Keratinocyte (primary cell): Measurements from ENCODE around the gene XRN2. TPM values are rescaled to one million over a fixed set of nuclear protein-coding genes. Genes with fewer than 3 reads are reported as not detected.
"Not testable (repeated sequence)": the region's sequence is repeated elsewhere in the genome, so short reads cannot be mapped to it uniquely, and the experiment has no call there.

Experiments
- DNase-seq: peaks from one replicate; pipeline ENCODE4 v3.0.0-alpha.2; 2011; ENCODE audit warnings: low read depth, missing footprints, low spot score
- FAIRE-seq: peaks from 2 replicates; lab custom pipeline; 2011; peaks lifted over from hg19 to GRCh38; lab: Jason Lieb, UNC
- H2AFZ ChIP-seq: 2 replicates; pipeline ENCODE4 v1.6.0; 2012; ENCODE audit warnings: low read length, control low read depth, inconsistent platforms; ENCODE audit not compliant: control insufficient read depth
- H3K27ac ChIP-seq: 2 replicates; pipeline ENCODE4 v1.5.1; 2011; ENCODE audit warnings: low read length; ENCODE audit not compliant: control insufficient read depth, insufficient read depth
- H3K27me3 ChIP-seq: 3 replicates; pipeline ENCODE4 v1.6.0; 2011; ENCODE audit warnings: low read length; ENCODE audit not compliant: control insufficient read depth, insufficient read depth; ENCODE audit errors: extremely low read depth
- H3K36me3 ChIP-seq, 2 experiments: 2 replicates in 1 of 2; 3 replicates in 1 of 2; pipeline ENCODE4 v1.5.1; 2011; ENCODE audit warnings: low read length in 2 of 2, mild to moderate bottlenecking in 1 of 2; ENCODE audit not compliant: control insufficient read depth in 2 of 2, insufficient read depth in 2 of 2; ENCODE audit errors: extremely low read depth in 1 of 2
- H3K4me1 ChIP-seq: 3 replicates; pipeline ENCODE4 v1.5.1; 2011; ENCODE audit warnings: low read length; ENCODE audit not compliant: control insufficient read depth, insufficient read depth; ENCODE audit errors: extremely low read depth
- H3K4me2 ChIP-seq: 3 replicates; pipeline ENCODE4 v1.6.0; 2011; ENCODE audit warnings: low read depth, low read length; ENCODE audit not compliant: control insufficient read depth, insufficient read depth; ENCODE audit errors: extremely low read depth
- H3K4me3 ChIP-seq, 3 experiments: fragments of 200-600 bp in 1 of 3; sonication (generic) in 1 of 3; 2 replicates in 2 of 3; 3 replicates in 1 of 3; pipeline ENCODE4 v1.5.1; 2011 to 2016; ENCODE audit warnings: low read length in 3 of 3, mild to moderate bottlenecking in 3 of 3, control low read depth in 2 of 3, inconsistent platforms in 1 of 3, low read depth in 1 of 3, mixed read lengths in 1 of 3, mixed run types in 1 of 3, moderate library complexity in 1 of 3; ENCODE audit not compliant: control insufficient read depth in 2 of 3, insufficient read depth in 2 of 3; ENCODE audit errors: extremely low read depth in 1 of 3
- H3K79me2 ChIP-seq: 2 replicates; pipeline ENCODE4 v1.6.0; 2012; ENCODE audit warnings: low read length; ENCODE audit not compliant: control insufficient read depth, insufficient read depth
- H3K9ac ChIP-seq: 3 replicates; pipeline ENCODE4 v1.6.0; 2011; ENCODE audit warnings: low read length; ENCODE audit not compliant: control insufficient read depth, insufficient read depth; ENCODE audit errors: extremely low read depth
- H3K9me1 ChIP-seq: 3 replicates; pipeline ENCODE4 v1.6.0; 2011; ENCODE audit warnings: low read length; ENCODE audit not compliant: control insufficient read depth, insufficient read depth; ENCODE audit errors: extremely low read depth
- H3K9me3 ChIP-seq: 2 replicates; pipeline ENCODE4 v1.5.1; 2012; ENCODE audit warnings: low read depth, low read length; ENCODE audit not compliant: control insufficient read depth
- H4K20me1 ChIP-seq: 3 replicates; pipeline ENCODE4 v1.6.0; 2011; ENCODE audit warnings: low read length; ENCODE audit not compliant: control insufficient read depth, insufficient read depth; ENCODE audit errors: extremely low read depth
- EZH2 ChIP-seq: IDR thresholded peaks from one replicate; pipeline ENCODE4 v1.6.1; 2012; ENCODE audit warnings: inconsistent platforms, mild to moderate bottlenecking, low read length, moderate library complexity
- dilution Hi-C: fragments of 300-500 bp; cut with MboI; formaldehyde crosslinking; loops from one replicate; pipeline ENCODE4 v1.7.0; 2020; ENCODE audit warnings: low sequenced_read_pairs; ENCODE audit not compliant: extremely low pct_ligation_motif_present
- polyA plus RNA-seq, 5 experiments: library from polyadenylated mRNA; depleted of rRNA in 3 of 5; stranded (reverse) in 3 of 5; stranded (forward) in 1 of 5; unstranded in 1 of 5; fragments of >200 nt; gene quantifications; 1 replicate in 1 of 5; 2 replicates in 3 of 5; 3 replicates in 1 of 5; pipeline versions ENCODE4 v1.2.1 to v1.2.3, GENCODE V29; 2011 to 2012; ENCODE audit warnings: missing spikeins in 2 of 5, low read depth in 1 of 5, low replicate concordance in 1 of 5
- TF ChIP-seq, protein P1 (sequence below), 3 experiments: IDR thresholded peaks in 1 of 3; conservative IDR thresholded peaks in 1 of 3; optimal IDR thresholded peaks in 1 of 3; 2 replicates in 2 of 3; 3 replicates in 1 of 3; pipeline versions ENCODE3 to v1.5.1; 2011; ENCODE audit warnings: low read length in 3 of 3, mild to moderate bottlenecking in 3 of 3, moderate library complexity in 2 of 3, control low read depth in 1 of 3, inconsistent platforms in 1 of 3; ENCODE audit not compliant: insufficient read depth in 2 of 3; ENCODE audit errors: extremely low read depth in 1 of 3

XRN2 gene
- polyA plus RNA-seq, 1 donor (not counting 4 experiments of a cell fraction or from before 2014, with no cell fraction given): 85.8 TPM

DNA sequence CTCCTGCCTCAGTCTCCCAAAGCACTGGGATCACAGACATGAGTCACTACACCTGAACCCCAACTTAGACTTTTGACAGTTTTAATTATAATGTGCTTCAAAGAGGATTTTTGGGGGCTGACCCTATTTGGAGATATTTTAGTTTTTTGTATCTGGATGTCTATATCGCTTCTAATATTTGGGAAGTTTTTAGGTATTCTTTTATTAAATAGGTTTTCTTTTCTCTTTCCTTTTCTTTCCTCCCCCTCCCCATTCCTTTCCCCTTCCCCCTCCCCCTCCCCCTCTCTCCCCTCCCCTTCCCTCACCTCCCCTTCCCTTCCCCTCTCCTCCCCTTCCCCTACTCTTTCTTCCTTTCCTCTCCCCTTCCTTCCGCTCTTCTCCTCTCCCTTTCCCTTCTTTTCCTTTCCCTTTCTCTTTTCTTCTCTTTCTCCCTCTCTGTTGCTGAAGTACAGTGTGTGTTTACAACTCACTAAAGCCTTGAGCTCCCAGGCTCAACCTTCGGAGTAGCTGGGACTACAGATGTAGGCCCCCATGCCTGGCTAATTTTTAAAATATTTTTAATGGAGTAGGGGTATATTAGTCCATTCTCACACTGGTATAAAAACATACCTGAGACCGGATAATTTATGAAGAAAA is 118.6 kb downstream of the XRN2 start:
- dilution Hi-C loops: no loop called here
- Histone ChIP-seq H3K9me1 (no peaks in the 10 kb centered on the region), H3K27ac (no peak overlapping the region), H3K4me2 (no peak overlapping the region), H3K9ac (no peak overlapping the region), H2AFZ (no peak overlapping the region), H3K4me1 (no peaks in the 10 kb centered on the region), H3K36me3 (no peaks in the 10 kb centered on the region), H3K4me3 (no peak overlapping the region), H3K27me3 (no peaks in the 10 kb centered on the region), H3K9me3 (peaks cover 3% of the 10 kb centered on the region), H4K20me1 (no peaks in the 10 kb centered on the region), H3K79me2 (no peaks in the 10 kb centered on the region)
- FAIRE-seq: no peak
- no peak for DNase-seq
- TF ChIP-seq EZH2: no peak

DNA sequence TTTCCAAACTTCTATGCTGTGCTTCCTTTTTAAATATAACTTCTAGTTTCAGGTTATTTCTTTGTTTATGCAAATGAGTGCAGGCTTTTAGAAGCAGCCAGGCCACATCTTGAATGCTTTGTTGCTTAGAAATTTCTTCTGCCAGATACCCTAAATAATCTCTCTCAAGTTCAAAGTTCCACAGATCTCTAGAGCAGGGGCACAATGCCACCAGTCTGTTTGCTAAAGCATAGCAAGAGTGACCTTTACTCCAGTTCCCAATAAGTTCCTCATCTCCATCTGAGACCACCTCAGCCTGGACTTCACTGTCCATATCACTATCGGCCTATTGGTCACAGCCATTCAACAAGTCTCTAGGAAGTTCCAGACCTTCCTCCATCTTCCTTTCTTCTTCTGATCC is 120.6 kb downstream of the XRN2 start:
- DNase-seq, H3K4me1 ChIP-seq, H3K27me3 ChIP-seq, H3K79me2 ChIP-seq, H3K27ac ChIP-seq, dilution Hi-C loops, H3K4me2 ChIP-seq, H3K9me3 ChIP-seq, FAIRE-seq, H3K4me3 ChIP-seq, H2AFZ ChIP-seq, H4K20me1 ChIP-seq, H3K9me1 ChIP-seq, H3K36me3 ChIP-seq, H3K9ac ChIP-seq: not testable (repeated sequence)

DNA sequence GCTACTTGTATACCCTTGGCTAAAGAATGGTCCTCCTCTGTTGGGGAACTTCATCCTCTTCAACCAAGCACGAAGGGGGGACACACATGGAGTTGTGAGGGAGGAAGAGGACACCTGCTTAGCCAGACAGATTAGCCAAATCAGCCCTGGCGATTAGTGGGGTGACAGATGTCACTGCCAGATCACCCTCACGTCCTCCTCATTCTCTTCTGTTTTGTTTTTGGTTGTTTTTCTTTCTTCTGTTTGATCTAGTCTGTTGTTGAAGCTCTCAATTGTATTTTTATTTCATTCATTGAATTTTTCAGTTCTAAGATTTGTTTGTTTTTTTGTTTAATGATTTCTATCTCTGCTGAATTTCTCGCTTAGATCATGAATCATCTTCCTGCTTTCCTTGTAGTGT is 121.7 kb downstream of the XRN2 start:
- no peaks in the 10 kb centered on the region for H3K27me3 ChIP-seq
- H3K4me1 ChIP-seq: no peaks in the 10 kb centered on the region
- peaks cover 3% of the 10 kb centered on the region for H3K9me3 ChIP-seq
- H4K20me1 ChIP-seq: no peaks in the 10 kb centered on the region
- H3K4me2 ChIP-seq: no peak overlapping the region
- FAIRE-seq (no peak), DNase-seq (no peak)
- H3K9ac ChIP-seq: no peak overlapping the region
- no peak overlapping the region for H2AFZ ChIP-seq
- no peaks in the 10 kb centered on the region for H3K36me3 ChIP-seq
- H3K4me3 ChIP-seq: no peak overlapping the region
- TF ChIP-seq EZH2: no peak
- TF ChIP-seq, protein P1, sequence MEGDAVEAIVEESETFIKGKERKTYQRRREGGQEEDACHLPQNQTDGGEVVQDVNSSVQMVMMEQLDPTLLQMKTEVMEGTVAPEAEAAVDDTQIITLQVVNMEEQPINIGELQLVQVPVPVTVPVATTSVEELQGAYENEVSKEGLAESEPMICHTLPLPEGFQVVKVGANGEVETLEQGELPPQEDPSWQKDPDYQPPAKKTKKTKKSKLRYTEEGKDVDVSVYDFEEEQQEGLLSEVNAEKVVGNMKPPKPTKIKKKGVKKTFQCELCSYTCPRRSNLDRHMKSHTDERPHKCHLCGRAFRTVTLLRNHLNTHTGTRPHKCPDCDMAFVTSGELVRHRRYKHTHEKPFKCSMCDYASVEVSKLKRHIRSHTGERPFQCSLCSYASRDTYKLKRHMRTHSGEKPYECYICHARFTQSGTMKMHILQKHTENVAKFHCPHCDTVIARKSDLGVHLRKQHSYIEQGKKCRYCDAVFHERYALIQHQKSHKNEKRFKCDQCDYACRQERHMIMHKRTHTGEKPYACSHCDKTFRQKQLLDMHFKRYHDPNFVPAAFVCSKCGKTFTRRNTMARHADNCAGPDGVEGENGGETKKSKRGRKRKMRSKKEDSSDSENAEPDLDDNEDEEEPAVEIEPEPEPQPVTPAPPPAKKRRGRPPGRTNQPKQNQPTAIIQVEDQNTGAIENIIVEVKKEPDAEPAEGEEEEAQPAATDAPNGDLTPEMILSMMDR (optimal IDR thresholded peaks at IDR 0.05 in 1 of 3, IDR thresholded peaks at IDR 0.05 in 1 of 3, conservative IDR thresholded peaks at IDR 0.05 in 1 of 3; ENCODE audit: extremely low read depth in 1 of 3, insufficient read depth in 2 of 3, low read length in 3 of 3): no peak
- H3K9me1 ChIP-seq: no peaks in the 10 kb centered on the region
- no peaks in the 10 kb centered on the region for H3K79me2 ChIP-seq
- dilution Hi-C loops: no loop called here
- H3K27ac ChIP-seq: no peak overlapping the region
